Stimulated activated CD4-positive, alpha-beta T cell treated with anti-CD3 and anti-CD28 coated beads, Interleukin-2, amount 100 ng/mL, for 4 hours (primary cell): ENCODE results near the gene USH2A.

ENCODE experiments used
- DNase-seq: peaks from one replicate; pipeline ENCODE4 v3.0.0-alpha.2; 2020; ENCODE audit warnings: low read depth

The USH2A gene

DNA sequence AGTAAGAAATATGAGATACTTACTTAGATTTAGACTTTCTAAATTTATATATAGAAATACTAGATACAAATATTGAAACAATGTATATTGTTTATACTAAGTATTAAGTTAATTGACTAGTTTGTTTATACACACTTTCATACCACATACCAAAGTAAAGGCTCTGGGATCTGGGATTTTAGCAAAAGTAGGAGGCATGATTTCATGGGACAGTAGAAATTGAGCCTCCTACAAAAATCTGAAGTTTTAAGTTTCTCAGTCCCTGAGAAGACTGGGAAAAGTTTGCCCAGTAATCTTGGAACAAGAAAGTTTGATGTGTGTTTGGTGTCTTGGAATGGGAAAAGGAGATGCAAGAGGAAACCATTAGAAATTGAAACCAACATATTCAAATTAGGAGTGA, 825.3 kb downstream of the USH2A start:
- DNase-seq = no peak

DNA sequence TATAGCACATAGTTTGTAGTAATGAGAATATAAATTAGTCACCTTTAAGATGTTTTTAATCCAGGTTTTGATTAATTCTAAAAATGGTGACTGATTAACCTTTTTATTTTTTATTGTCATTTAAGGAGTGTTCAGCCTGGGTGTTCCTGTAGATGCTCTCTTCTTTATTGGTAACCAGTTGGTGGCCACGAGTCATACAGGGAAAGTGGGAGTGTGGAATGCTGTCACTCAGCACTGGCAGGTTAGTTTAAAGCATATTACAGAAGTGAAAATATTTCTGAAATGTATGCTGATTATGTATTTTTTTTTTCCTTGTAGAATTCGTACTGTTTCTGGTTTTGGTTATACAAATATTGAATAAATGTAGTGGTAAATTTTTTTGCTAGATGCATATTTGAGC, 828.0 kb downstream of the USH2A start:
- DNase-seq = no peak

DNA sequence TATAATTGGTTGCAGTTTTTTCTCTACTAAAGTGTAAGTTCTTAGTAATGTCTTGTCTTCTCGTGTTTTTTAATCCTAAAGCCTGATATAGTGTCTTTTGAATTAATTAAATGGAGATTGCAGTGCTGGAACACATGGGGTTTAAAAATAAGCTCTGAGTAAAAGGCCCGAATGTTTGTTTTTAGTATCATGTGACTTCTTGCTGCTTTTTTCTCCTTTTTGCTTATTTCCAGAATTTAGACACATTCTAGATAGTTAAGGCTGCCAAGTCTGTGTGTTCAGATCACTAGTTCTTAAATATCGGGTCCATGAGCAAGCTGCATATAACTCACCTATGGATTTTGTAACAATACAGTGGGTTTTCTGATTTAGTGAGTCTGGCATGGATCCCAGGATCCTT, 828.6 kb downstream of the USH2A start:
- DNase-seq = no peak

DNA sequence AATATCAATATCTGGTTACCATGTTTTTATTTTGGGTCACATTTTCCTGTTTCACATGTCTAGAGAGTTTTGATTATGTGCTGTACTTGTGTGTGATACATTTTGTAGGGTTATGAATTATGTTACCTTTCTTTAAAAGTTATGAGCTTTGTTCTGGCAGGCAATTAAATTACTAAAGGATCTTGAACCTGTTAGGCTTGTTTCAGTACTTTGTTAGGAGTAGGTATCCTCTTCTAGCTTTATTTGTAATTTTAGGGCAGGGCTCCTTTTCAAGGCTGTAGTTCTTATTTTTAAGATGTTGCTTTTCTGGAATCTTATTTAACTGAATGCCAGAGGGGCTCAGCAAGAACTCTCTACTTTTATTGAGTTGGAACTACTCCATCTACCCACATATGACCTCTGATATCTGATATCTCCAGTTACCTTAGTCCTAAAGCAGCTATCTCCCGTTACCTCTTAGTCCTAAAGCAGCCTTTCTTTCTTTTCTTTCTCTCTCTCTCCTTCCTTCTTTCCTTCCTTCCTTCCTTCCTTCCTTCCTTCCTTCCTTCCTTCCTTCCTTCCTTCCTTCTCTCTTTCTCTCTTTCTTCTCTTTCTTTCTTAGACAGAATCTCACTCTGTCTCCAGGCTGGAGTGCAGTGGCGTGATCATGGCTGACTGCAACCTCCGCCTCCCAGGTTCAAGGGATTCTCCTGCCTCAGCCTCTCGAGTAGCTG, 832.3 kb downstream of the USH2A start:
- no peak for DNase-seq

- no peak for DNase-seq
Observed at GRCh38 chr1:215589650-215590435, 833.4 kb downstream of the USH2A start.

DNA sequence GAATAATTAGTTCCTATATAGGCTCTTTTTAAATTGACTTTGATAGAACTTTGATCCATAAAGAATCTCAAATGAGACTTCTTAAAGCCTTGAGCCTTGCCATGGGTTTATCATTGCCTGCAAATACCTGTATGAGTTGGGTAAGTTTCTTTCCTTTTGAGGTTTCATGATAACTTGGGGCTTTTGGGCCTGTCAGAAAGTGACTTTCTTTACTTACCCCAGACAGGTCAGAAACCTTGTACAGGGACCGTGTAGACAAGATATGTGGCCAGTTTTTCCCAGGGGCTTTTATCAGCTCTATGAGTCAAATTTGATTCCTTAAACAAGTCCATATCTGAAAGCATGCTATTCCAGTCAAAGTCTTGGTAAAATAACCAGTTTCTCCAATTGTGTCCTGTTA, 838.9 kb downstream of the USH2A start:
- DNase-seq = no peak

DNA sequence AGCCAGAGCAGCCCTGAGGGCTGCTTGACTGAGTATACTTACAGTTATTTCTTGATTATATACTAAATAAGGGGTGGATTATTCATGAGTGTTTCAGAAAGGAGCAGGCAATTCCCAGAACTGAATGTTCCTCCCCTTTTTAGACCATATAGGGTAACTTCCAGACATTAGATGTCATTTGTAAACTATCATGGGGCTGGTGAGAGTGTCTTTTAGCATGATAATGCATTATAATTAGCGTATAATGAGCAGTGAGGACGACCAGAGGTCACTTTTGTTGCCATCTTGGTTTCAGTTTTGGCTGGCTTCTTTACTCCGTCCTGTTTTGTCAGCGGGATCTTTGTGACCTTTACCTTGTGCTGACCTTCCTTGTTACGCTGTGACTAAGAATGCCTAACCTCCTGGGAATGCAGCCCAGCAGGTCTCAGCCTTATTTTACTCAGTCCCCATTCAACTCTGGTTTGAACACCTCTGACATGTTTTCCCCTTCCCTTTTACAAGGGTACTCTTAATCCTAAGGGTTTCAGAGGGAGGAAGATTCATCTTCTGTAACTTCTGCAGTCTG, 840.0 kb downstream of the USH2A start:
- DNase-seq = no peak

DNA sequence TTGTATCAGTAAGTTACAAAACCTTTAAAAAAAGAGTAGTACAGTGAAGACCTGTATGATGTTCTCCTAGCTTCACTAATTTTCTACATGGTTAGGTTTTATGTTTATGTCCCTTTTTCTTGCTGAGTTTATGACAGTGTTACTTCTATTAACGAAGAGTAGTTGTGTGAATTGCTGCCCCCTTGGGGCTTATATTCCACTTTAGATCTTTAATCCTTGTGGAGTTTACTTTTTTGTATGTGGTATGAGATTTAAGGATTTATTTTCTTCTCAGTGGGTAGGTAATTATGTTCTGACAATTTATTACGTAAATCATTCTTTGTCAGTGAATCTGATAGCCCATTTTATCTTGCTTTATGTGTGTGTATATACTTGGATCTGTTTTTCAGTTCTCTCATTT, 841.4 kb downstream of the USH2A start:
- DNase-seq = no peak
